Brain microvascular endothelial cell (primary cell): ENCODE data around the gene CREB3L2.

Source experiments
- DNase-seq: peaks from one replicate; pipeline ENCODE4 v3.0.0-alpha.2; 2020
- H3K27ac ChIP-seq: fragments of 250-450 bp; sonication (Bioruptor Pico); 2 replicates; pipeline ENCODE4 v1.5.1; 2020; ENCODE audit warnings: mild to moderate bottlenecking, moderate library complexity
- H3K27me3 ChIP-seq: fragments of 250-450 bp; sonication (Bioruptor Pico); replicated peaks from 2 replicates; pipeline ENCODE4 v1.5.1; 2020; ENCODE audit warnings: mild to moderate bottlenecking
- H3K36me3 ChIP-seq: fragments of 250-450 bp; sonication (Bioruptor Pico); replicated peaks from 2 replicates; pipeline ENCODE4 v1.5.1; 2020; ENCODE audit warnings: mild to moderate bottlenecking
- H3K4me3 ChIP-seq: 2 replicates; pipeline ENCODE4 v1.5.1; 2011; ENCODE audit warnings: low read depth, mild to moderate bottlenecking, control low read depth, low read length, moderate library complexity
- CTCF ChIP-seq: IDR thresholded peaks from 2 replicates; pipeline ENCODE4 v1.5.1; 2011; ENCODE audit warnings: low read depth, mild to moderate bottlenecking, moderate library complexity, low read length, control low read depth, inconsistent platforms; ENCODE audit errors: missing control alignments
- in situ Hi-C: cut with HindIII; loops from 2 replicates; pipeline ENCODE4 v1.10.0; 2017; ENCODE audit warnings: low sequenced_read_pairs, low pct_ligation_motif_present

CREB3L2 gene

GRCh38 chr7:138027100-138027499 lies 25.2 kb upstream of the CREB3L2 start:
- H3K27ac ChIP-seq = no peak overlapping the region
- H3K27me3 ChIP-seq = no peaks in the 10 kb centered on the region
- TF ChIP-seq CTCF = no peak
- in situ Hi-C loops = no loop called here
- no peaks in the 10 kb centered on the region for H3K36me3 ChIP-seq
- H3K4me3 ChIP-seq = no peak overlapping the region
- no peak for DNase-seq

GRCh38 chr7:138025215-138026186 lies 23.6 kb upstream of the CREB3L2 start:
- Histone ChIP-seq H3K4me3 (no peak overlapping the region), H3K27ac (no peak overlapping the region), H3K36me3 (no peaks in the 10 kb centered on the region), H3K27me3 (no peaks in the 10 kb centered on the region)
- no peak for DNase-seq
- in situ Hi-C loops = no loop called here
- no peak for TF ChIP-seq CTCF

GRCh38 chr7:138024765-138025164 lies 22.9 kb upstream of the CREB3L2 start:
- Histone ChIP-seq H3K4me3 (no peak overlapping the region), H3K36me3 (no peaks in the 10 kb centered on the region), H3K27ac (no peak overlapping the region), H3K27me3 (no peaks in the 10 kb centered on the region)
- in situ Hi-C loops = loop anchor here (25.0 kb wide), 1 partner anchor 412 kb away; no protein-coding TSS in a partner anchor
- DNase-seq = no peak
- TF ChIP-seq CTCF = no peak

GRCh38 chr7:138024343-138024691 lies 22.4 kb upstream of the CREB3L2 start:
- Histone ChIP-seq H3K36me3 (no peaks in the 10 kb centered on the region), H3K4me3 (no peak overlapping the region), H3K27ac (no peak overlapping the region), H3K27me3 (no peaks in the 10 kb centered on the region)
- in situ Hi-C loops = loop anchor here (25.0 kb wide), 1 partner anchor 412 kb away; no protein-coding TSS in a partner anchor
- no peak for TF ChIP-seq CTCF
- no peak for DNase-seq

- in situ Hi-C loops = loop anchor here (25.0 kb wide), 1 partner anchor 411 kb away; no protein-coding TSS in a partner anchor
- H3K27ac ChIP-seq = no peak overlapping the region
- no peaks in the 10 kb centered on the region for H3K36me3 ChIP-seq
These were observed 21.9 kb upstream of the CREB3L2 start for GRCh38 chr7:138023618-138024342.

More at GRCh38 chr7:138023618-138024342, 21.9 kb upstream of the CREB3L2 start:
- Histone ChIP-seq H3K4me3 (no peak overlapping the region), H3K27me3 (no peaks in the 10 kb centered on the region)
- no peak for TF ChIP-seq CTCF
- no peak for DNase-seq
